SU-DHL-6 (cell line): ENCODE results near the gene NUP50.

Experiments
- EZH2phosphoT487 ChIP-seq: fragments of 200-600 bp; sonication (generic), shearing (Covaris generic); conservative IDR thresholded peaks from 2 replicates; pipeline ENCODE4 v1.6.1; 2018; ENCODE audit warnings: mild to moderate bottlenecking, antibody characterized with exemption, low read length, moderate library complexity, mixed read lengths
- TF ChIP-seq, protein P1 (sequence below): fragments of 200-600 bp; sonication (generic); IDR thresholded peaks from one replicate; pipeline ENCODE4 v1.5.1; 2017; ENCODE audit warnings: antibody characterized with exemption, mild to moderate bottlenecking, low read length, moderate library complexity; ENCODE audit not compliant: insufficient read depth, poor library complexity, severe bottlenecking

DNA sequence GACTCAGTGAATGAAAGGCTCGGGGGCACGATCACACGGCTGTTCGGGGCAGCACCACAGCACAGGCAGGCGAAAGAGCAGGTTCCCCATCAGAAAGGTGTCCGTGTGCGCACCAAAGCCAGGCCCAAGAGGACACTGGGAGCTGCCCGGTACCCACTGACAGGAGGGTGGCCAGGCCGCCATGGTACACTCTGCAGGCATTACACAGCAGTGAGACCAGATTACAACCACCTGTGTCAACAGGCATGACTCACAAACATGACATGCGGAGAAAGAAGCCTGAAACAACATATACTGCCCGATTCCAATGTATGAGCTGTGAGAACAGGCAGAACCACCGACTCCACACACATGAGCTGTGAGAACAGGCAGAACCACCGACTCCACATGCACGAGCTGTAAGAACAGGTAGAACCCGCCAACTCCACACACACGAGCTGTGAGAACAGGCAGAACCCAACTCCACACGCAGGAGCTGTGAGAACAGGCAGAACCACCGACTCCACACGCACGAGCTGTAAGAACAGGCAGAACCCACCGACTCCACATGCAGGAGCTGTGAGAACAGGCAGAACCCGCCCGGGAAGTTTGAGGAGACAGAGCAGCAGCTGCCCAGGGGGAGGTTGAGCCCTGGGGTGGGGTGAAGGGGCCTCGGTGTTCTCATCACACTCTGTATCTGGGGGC is 44.4 kb downstream of the NUP50 start:
- TF ChIP-seq, protein P1, sequence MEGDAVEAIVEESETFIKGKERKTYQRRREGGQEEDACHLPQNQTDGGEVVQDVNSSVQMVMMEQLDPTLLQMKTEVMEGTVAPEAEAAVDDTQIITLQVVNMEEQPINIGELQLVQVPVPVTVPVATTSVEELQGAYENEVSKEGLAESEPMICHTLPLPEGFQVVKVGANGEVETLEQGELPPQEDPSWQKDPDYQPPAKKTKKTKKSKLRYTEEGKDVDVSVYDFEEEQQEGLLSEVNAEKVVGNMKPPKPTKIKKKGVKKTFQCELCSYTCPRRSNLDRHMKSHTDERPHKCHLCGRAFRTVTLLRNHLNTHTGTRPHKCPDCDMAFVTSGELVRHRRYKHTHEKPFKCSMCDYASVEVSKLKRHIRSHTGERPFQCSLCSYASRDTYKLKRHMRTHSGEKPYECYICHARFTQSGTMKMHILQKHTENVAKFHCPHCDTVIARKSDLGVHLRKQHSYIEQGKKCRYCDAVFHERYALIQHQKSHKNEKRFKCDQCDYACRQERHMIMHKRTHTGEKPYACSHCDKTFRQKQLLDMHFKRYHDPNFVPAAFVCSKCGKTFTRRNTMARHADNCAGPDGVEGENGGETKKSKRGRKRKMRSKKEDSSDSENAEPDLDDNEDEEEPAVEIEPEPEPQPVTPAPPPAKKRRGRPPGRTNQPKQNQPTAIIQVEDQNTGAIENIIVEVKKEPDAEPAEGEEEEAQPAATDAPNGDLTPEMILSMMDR = no peak
- TF ChIP-seq EZH2phosphoT487 = no peak
